KMS-11 (cell line): Measurements from ENCODE around the gene CMSS1.

Experiments used
- H2AFZ ChIP-seq: fragments of 200-600 bp; sonication (generic); 2 replicates; pipeline ENCODE4 v1.6.1; 2016; ENCODE audit warnings: antibody characterized with exemption, mixed run types, low read depth
- H3K27ac ChIP-seq: fragments of 200-600 bp; sonication (generic); 2 replicates; pipeline ENCODE4 v1.6.1; 2016; ENCODE audit warnings: mild to moderate bottlenecking, mixed run types
- H3K27me3 ChIP-seq: fragments of 200-600 bp; sonication (generic); 2 replicates; pipeline ENCODE4 v1.6.1; 2017; ENCODE audit warnings: mild to moderate bottlenecking, low read depth, mixed run types, moderate library complexity; ENCODE audit not compliant: insufficient read depth
- H3K36me3 ChIP-seq: fragments of 200-600 bp; sonication (generic); 2 replicates; pipeline ENCODE4 v1.6.1; 2017; ENCODE audit warnings: mild to moderate bottlenecking, mixed run types; ENCODE audit not compliant: insufficient read depth
- H3K4me1 ChIP-seq: fragments of 200-600 bp; sonication (generic); 2 replicates; pipeline ENCODE4 v1.6.1; 2016; ENCODE audit warnings: mild to moderate bottlenecking, low read depth, mixed run types; ENCODE audit not compliant: poor library complexity, severe bottlenecking
- H3K4me2 ChIP-seq: fragments of 200-600 bp; sonication (generic); 2 replicates; pipeline ENCODE4 v1.7.0; 2016; ENCODE audit warnings: mild to moderate bottlenecking, mixed run types
- H3K4me3 ChIP-seq: fragments of 200-600 bp; sonication (generic); IDR thresholded peaks from 2 replicates; pipeline ENCODE4 v1.6.1; 2017; ENCODE audit warnings: low read depth, low read length, mixed read lengths; ENCODE audit not compliant: insufficient read depth
- H3K79me2 ChIP-seq: fragments of 200-600 bp; sonication (generic); 2 replicates; pipeline ENCODE4 v1.6.1; 2016; ENCODE audit warnings: low read depth, mixed run types; ENCODE audit not compliant: insufficient read depth
- H3K9ac ChIP-seq: fragments of 200-600 bp; sonication (generic); 2 replicates; pipeline ENCODE4 v1.6.1; 2016; ENCODE audit warnings: mild to moderate bottlenecking, mixed run types
- H4K20me1 ChIP-seq: fragments of 200-600 bp; sonication (generic); 2 replicates; pipeline ENCODE4 v1.6.1; 2016; ENCODE audit warnings: mild to moderate bottlenecking, mixed run types; ENCODE audit not compliant: insufficient read depth
- CTCF ChIP-seq: fragments of 200-600 bp; sonication (generic); conservative IDR thresholded peaks from 2 replicates; pipeline ENCODE4 v1.6.1; 2017; ENCODE audit warnings: low read depth, mild to moderate bottlenecking, antibody characterized with exemption, low read length, moderate library complexity, mixed read lengths

CMSS1 gene

GRCh38 chr3:99852851-99853250, 35.2 kb downstream of the CMSS1 start:
- H3K36me3 ChIP-seq, result no peaks in the 10 kb centered on the region
- TF ChIP-seq CTCF, result no peak
- no peak overlapping the region for H2AFZ ChIP-seq
- no peak overlapping the region; the same call in 1 of the 2 replicates for H3K4me2 ChIP-seq
- no peak overlapping the region for H3K9ac ChIP-seq
- peaks cover 28% of the 10 kb centered on the region; the same call in 1 of the 2 replicates for H3K79me2 ChIP-seq
- no peaks in the 10 kb centered on the region for H4K20me1 ChIP-seq
- H3K27ac ChIP-seq, result no peak overlapping the region
- no peak overlapping the region for H3K4me3 ChIP-seq
- no peaks in the 10 kb centered on the region for H3K27me3 ChIP-seq
- peaks cover 59% of the 10 kb centered on the region for H3K4me1 ChIP-seq

- Histone ChIP-seq H3K79me2 (peaks cover 28% of the 10 kb centered on the region; the same call in 1 of the 2 replicates), H3K4me3 (no peak overlapping the region), H2AFZ (no peak overlapping the region), H3K36me3 (no peaks in the 10 kb centered on the region), H3K27ac (no peak overlapping the region), H3K27me3 (no peaks in the 10 kb centered on the region), H3K4me1 (peaks cover 47% of the 10 kb centered on the region), H3K9ac (no peak overlapping the region), H3K4me2 (no peak overlapping the region), H4K20me1 (no peaks in the 10 kb centered on the region)
- TF ChIP-seq CTCF, result no peak
Measured at GRCh38 chr3:99854756-99855298, 37.2 kb downstream of the CMSS1 start.

- TF ChIP-seq CTCF, result no peak
- Histone ChIP-seq H3K4me3 (no peak overlapping the region), H3K4me2 (no peak overlapping the region), H3K9ac (no peak overlapping the region), H3K36me3 (no peaks in the 10 kb centered on the region), H3K27ac (no peak overlapping the region), H3K79me2 (peaks cover 28% of the 10 kb centered on the region; the same call in 1 of the 2 replicates), H3K4me1 (peaks cover 39% of the 10 kb centered on the region), H3K27me3 (no peaks in the 10 kb centered on the region), H4K20me1 (no peaks in the 10 kb centered on the region), H2AFZ (no peak overlapping the region)
Measured at GRCh38 chr3:99855900-99856299, 38.2 kb downstream of the CMSS1 start.

- Histone ChIP-seq H3K9ac (no peak overlapping the region), H3K4me1 (peaks cover 32% of the 10 kb centered on the region), H3K27ac (no peak overlapping the region), H3K27me3 (no peaks in the 10 kb centered on the region), H3K79me2 (peaks cover 23% of the 10 kb centered on the region; the same call in 1 of the 2 replicates), H2AFZ (no peak overlapping the region), H3K4me3 (no peak overlapping the region), H3K36me3 (no peaks in the 10 kb centered on the region), H4K20me1 (no peaks in the 10 kb centered on the region), H3K4me2 (no peak overlapping the region)
- TF ChIP-seq CTCF, result no peak
Measured at GRCh38 chr3:99856437-99857220, 39.0 kb downstream of the CMSS1 start.
